ENCODE results near the gene TPST1.

The TPST1 gene

DNA sequence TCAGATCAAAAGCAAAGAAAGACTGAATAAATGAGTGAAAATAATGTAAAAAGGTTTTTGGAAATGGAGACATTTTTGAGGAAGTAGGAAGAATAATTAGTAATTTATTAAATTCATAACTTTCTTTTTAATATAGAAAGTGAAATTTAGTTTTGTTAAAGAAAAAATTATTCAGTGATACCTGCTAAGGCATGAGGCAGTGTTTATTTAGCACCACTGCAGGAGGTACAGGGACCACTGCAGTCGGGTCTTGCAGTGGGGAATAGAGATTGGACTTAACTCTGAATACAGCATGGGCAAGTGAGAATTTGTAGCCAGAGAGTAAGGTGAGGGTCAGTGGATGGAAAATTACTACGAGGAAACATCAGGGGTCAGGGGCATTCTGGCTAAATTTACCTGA is 39.9 kb downstream of the TPST1 start:
- no peak overlapping the region for H3K23ac ChIP-seq (ENCODE audit: low read length)
- H3K4me3 ChIP-seq (ENCODE audit: low read length): no peak overlapping the region
- H3K18ac ChIP-seq (ENCODE audit: low read length): no peak overlapping the region
- no peak overlapping the region for H3K27ac ChIP-seq (ENCODE audit: low read depth, low read length)
- no peak overlapping the region for H2AK5ac ChIP-seq (ENCODE audit: low read length)
- no peak overlapping the region for H3K4ac ChIP-seq (ENCODE audit: low read depth, low read length)
- H2BK15ac ChIP-seq (replicated peaks; ENCODE audit: low read depth): no peak overlapping the region
- H4K5ac ChIP-seq (ENCODE audit: low read length): no peak overlapping the region
- H3K79me1 ChIP-seq (ENCODE audit: low read length): no peaks in the 10 kb centered on the region
- no peak overlapping the region for H4K8ac ChIP-seq (ENCODE audit: low read depth, low read length)
- no peak overlapping the region for H3K9ac ChIP-seq (ENCODE audit: low read length)
- H3K27me3 ChIP-seq (ENCODE audit: insufficient read depth, low read length, poor library complexity): no peaks in the 10 kb centered on the region
- no peak for DNase-seq
- H3K36me3 ChIP-seq (ENCODE audit: control insufficient read depth, insufficient read depth, low read length): no peaks in the 10 kb centered on the region
- no peak overlapping the region for H3K4me2 ChIP-seq (ENCODE audit: low read length)
- no peak overlapping the region for H3K56ac ChIP-seq (ENCODE audit: low read length)
- no peaks in the 10 kb centered on the region for H3K79me2 ChIP-seq (ENCODE audit: control insufficient read depth, insufficient read depth, low read length)
- H3K4me1 ChIP-seq (ENCODE audit: control insufficient read depth, low read depth, low read length): no peaks in the 10 kb centered on the region
- WGBS (ENCODE audit: extremely low coverage, insufficient coverage, low lambda C conversion rate): no CpG with 5 or more reads among the region's 2 CpGs
- no peak overlapping the region for H2BK120ac ChIP-seq (ENCODE audit: low read depth, low read length)
- no peak overlapping the region for H2BK5ac ChIP-seq (ENCODE audit: low read length)

GRCh38 chr7:66246554-66247171 is 41.5 kb downstream of the TPST1 start:
- Histone ChIP-seq H3K79me2 (ENCODE audit: control insufficient read depth, insufficient read depth, low read length) (no peaks in the 10 kb centered on the region), H3K4me1 (ENCODE audit: control insufficient read depth, low read depth, low read length) (no peaks in the 10 kb centered on the region), H3K4me3 (ENCODE audit: low read length) (no peak overlapping the region), H3K18ac (ENCODE audit: low read length) (no peak overlapping the region), H3K4me2 (ENCODE audit: low read length) (no peak overlapping the region), H3K27ac (ENCODE audit: low read depth, low read length) (no peak overlapping the region), H3K23ac (ENCODE audit: low read length) (no peak overlapping the region), H4K8ac (ENCODE audit: low read depth, low read length) (no peak overlapping the region), H3K79me1 (ENCODE audit: low read length) (no peaks in the 10 kb centered on the region), H4K5ac (ENCODE audit: low read length) (no peak overlapping the region), H2BK120ac (ENCODE audit: low read depth, low read length) (no peak overlapping the region), H3K27me3 (ENCODE audit: insufficient read depth, low read length, poor library complexity) (no peaks in the 10 kb centered on the region), H3K56ac (ENCODE audit: low read length) (no peak overlapping the region), H3K4ac (ENCODE audit: low read depth, low read length) (no peak overlapping the region), H2BK5ac (ENCODE audit: low read length) (no peak overlapping the region), H3K9ac (ENCODE audit: low read length) (no peak overlapping the region), H3K36me3 (ENCODE audit: control insufficient read depth, insufficient read depth, low read length) (no peaks in the 10 kb centered on the region), H2AK5ac (ENCODE audit: low read length) (no peak overlapping the region), H2BK15ac (replicated peaks; ENCODE audit: low read depth) (no peak overlapping the region)
- WGBS (ENCODE audit: extremely low coverage, insufficient coverage, low lambda C conversion rate): no CpG with 5 or more reads among the region's 2 CpGs
- DNase-seq: peak; percentile 35

DNA sequence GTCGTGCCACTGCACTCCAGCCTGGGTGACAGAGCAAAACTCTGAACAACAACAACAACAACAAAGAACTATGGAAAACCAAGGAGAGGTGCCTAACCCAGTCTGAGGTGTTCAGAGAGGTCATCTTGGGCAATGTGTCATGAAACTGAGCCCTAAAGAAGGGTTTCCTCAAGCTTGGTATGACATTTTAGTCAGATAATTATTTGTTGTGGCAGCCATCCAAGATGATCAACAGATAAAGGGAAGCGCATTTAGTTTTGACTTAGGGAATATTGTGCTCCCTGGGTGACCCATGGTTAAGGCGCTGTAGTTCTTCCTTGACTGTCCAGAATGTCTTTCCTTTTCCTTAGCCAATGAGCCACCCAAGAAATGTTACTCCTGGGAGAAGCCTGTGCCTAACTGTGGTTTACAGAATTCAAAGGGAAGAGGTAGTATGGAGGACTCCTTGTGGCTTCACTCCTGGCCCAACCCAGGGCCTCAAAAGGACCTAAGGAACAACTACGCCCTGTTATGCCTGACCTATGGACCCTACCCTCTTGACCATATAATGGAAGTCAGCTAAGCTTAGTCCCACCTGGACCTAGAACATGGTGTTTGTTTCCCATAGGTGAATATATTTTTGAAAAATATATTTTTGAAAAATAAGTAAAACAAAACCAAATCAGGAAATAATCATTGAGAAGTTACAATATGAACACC is 42.4 kb downstream of the TPST1 start:
- Histone ChIP-seq H4K8ac (ENCODE audit: low read depth, low read length) (no peak overlapping the region), H3K79me1 (ENCODE audit: low read length) (no peaks in the 10 kb centered on the region), H2BK120ac (ENCODE audit: low read depth, low read length) (no peak overlapping the region), H4K5ac (ENCODE audit: low read length) (no peak overlapping the region), H3K79me2 (ENCODE audit: control insufficient read depth, insufficient read depth, low read length) (no peaks in the 10 kb centered on the region), H3K23ac (ENCODE audit: low read length) (no peak overlapping the region), H3K36me3 (ENCODE audit: control insufficient read depth, insufficient read depth, low read length) (no peaks in the 10 kb centered on the region), H3K27ac (ENCODE audit: low read depth, low read length) (no peak overlapping the region), H2BK5ac (ENCODE audit: low read length) (no peak overlapping the region), H3K18ac (ENCODE audit: low read length) (no peak overlapping the region), H2BK15ac (replicated peaks; ENCODE audit: low read depth) (no peak overlapping the region), H3K4me3 (ENCODE audit: low read length) (no peak overlapping the region), H3K56ac (ENCODE audit: low read length) (no peak overlapping the region), H3K4me2 (ENCODE audit: low read length) (no peak overlapping the region), H3K9ac (ENCODE audit: low read length) (no peak overlapping the region), H2AK5ac (ENCODE audit: low read length) (no peak overlapping the region), H3K4me1 (ENCODE audit: control insufficient read depth, low read depth, low read length) (no peaks in the 10 kb centered on the region), H3K27me3 (ENCODE audit: insufficient read depth, low read length, poor library complexity) (no peaks in the 10 kb centered on the region), H3K4ac (ENCODE audit: low read depth, low read length) (no peak overlapping the region)
- DNase-seq: no peak
- no CpG with 5 or more reads among the region's 4 CpGs for WGBS (ENCODE audit: extremely low coverage, insufficient coverage, low lambda C conversion rate)

- no peak overlapping the region for H3K18ac ChIP-seq (ENCODE audit: low read length)
- no peak overlapping the region for H2BK15ac ChIP-seq (replicated peaks; ENCODE audit: low read depth)
- no peak overlapping the region for H3K4ac ChIP-seq (ENCODE audit: low read depth, low read length)
- no peak overlapping the region for H3K27ac ChIP-seq (ENCODE audit: low read depth, low read length)
- H3K79me1 ChIP-seq (ENCODE audit: low read length): no peaks in the 10 kb centered on the region
- no peak overlapping the region for H2BK120ac ChIP-seq (ENCODE audit: low read depth, low read length)
- DNase-seq: no peak
- H3K36me3 ChIP-seq (ENCODE audit: control insufficient read depth, insufficient read depth, low read length): no peaks in the 10 kb centered on the region
- no peaks in the 10 kb centered on the region for H3K4me1 ChIP-seq (ENCODE audit: control insufficient read depth, low read depth, low read length)
- H3K27me3 ChIP-seq (ENCODE audit: insufficient read depth, low read length, poor library complexity): no peaks in the 10 kb centered on the region
- WGBS (ENCODE audit: extremely low coverage, insufficient coverage, low lambda C conversion rate): no CpG with 5 or more reads among the region's 3 CpGs
- no peak overlapping the region for H2BK5ac ChIP-seq (ENCODE audit: low read length)
- H3K9ac ChIP-seq (ENCODE audit: low read length): no peak overlapping the region
- H3K79me2 ChIP-seq (ENCODE audit: control insufficient read depth, insufficient read depth, low read length): no peaks in the 10 kb centered on the region
- H3K23ac ChIP-seq (ENCODE audit: low read length): no peak overlapping the region
- H4K5ac ChIP-seq (ENCODE audit: low read length): no peak overlapping the region
- H3K4me2 ChIP-seq (ENCODE audit: low read length): no peak overlapping the region
- no peak overlapping the region for H2AK5ac ChIP-seq (ENCODE audit: low read length)
- H4K8ac ChIP-seq (ENCODE audit: low read depth, low read length): no peak overlapping the region
- H3K56ac ChIP-seq (ENCODE audit: low read length): no peak overlapping the region
- H3K4me3 ChIP-seq (ENCODE audit: low read length): no peak overlapping the region
These were observed 45.6 kb downstream of the TPST1 start for GRCh38 chr7:66250711-66251110.

DNA sequence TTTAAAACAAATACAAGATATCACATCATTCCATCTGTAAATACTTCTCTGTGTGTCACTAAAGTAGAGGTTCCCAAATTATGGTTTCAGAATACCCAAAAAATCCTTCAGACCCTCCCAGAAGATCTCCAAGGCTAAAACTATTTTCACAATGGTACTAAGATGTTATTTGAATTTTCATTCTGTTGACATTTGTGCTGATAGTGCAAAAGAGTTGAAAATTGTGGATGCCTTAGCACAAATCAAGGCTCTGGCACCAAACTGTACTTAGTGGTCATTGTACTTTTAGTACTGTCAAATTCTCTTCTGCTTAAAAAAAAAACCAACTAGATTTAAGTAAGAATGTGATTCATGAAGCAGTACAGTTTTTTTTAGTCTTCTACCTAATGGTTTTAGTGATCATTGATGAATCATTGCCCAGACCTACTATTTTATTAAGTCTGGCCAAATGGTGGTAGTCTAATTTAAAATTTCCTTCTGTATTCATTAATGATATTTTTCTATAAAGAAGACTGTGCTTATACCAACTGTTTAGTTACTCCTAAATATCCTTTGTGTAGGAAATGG is 50.5 kb downstream of the TPST1 start:
- H4K5ac ChIP-seq (ENCODE audit: low read length): no peak overlapping the region
- H3K9ac ChIP-seq (ENCODE audit: low read length): no peak overlapping the region
- H3K27me3 ChIP-seq (ENCODE audit: insufficient read depth, low read length, poor library complexity): no peaks in the 10 kb centered on the region
- H3K4me3 ChIP-seq (ENCODE audit: low read length): no peak overlapping the region
- no peak overlapping the region for H3K4ac ChIP-seq (ENCODE audit: low read depth, low read length)
- no peaks in the 10 kb centered on the region for H3K36me3 ChIP-seq (ENCODE audit: control insufficient read depth, insufficient read depth, low read length)
- H2BK5ac ChIP-seq (ENCODE audit: low read length): no peak overlapping the region
- no peak overlapping the region for H3K23ac ChIP-seq (ENCODE audit: low read length)
- H3K4me1 ChIP-seq (ENCODE audit: control insufficient read depth, low read depth, low read length): no peaks in the 10 kb centered on the region
- no peak overlapping the region for H3K56ac ChIP-seq (ENCODE audit: low read length)
- H2BK120ac ChIP-seq (ENCODE audit: low read depth, low read length): no peak overlapping the region
- H3K79me1 ChIP-seq (ENCODE audit: low read length): no peaks in the 10 kb centered on the region
- H2BK15ac ChIP-seq (replicated peaks; ENCODE audit: low read depth): no peak overlapping the region
- H3K27ac ChIP-seq (ENCODE audit: low read depth, low read length): no peak overlapping the region
- no peak overlapping the region for H2AK5ac ChIP-seq (ENCODE audit: low read length)
- H4K8ac ChIP-seq (ENCODE audit: low read depth, low read length): no peak overlapping the region
- no peak overlapping the region for H3K4me2 ChIP-seq (ENCODE audit: low read length)
- no peaks in the 10 kb centered on the region for H3K79me2 ChIP-seq (ENCODE audit: control insufficient read depth, insufficient read depth, low read length)
- DNase-seq: no peak
- no peak overlapping the region for H3K18ac ChIP-seq (ENCODE audit: low read length)
